IPS DF 4.7 (cell line): ENCODE measurements around the gene TSHZ2.
"Not testable (repeated sequence)": the region's sequence is repeated elsewhere in the genome, so short reads cannot be mapped to it uniquely, and the experiment has no call there.

Experiments
- DNase-seq: peaks from one replicate; pipeline ENCODE4 v3.0.0-alpha.2; 2013; ENCODE audit warnings: low spot score; ENCODE audit errors: extremely low read depth

The TSHZ2 gene

GRCh38 chr20:53337390-53338101 lies 365.4 kb downstream of the TSHZ2 start:
- DNase-seq = no peak

DNA sequence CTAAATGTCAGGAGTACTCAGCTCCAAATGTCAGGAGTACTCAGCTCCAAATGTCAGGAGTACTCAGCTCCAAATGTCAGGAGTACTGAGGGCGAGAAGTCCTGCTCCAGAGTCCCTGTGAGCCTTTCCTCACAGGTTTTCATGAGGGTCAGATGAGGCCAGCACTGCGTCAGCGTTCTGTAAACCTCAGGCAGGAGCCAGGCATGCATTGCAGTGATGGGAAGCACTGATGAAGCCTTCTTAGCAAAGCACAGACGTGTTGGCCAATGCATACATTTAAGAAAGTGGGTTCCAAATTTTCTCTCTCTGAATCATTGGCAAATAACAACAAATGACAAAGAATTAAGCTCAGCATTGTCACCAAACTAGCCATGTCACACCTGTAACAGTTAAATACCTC lies 366.6 kb downstream of the TSHZ2 start:
- DNase-seq = no peak

- DNase-seq = no peak
Measured at GRCh38 chr20:53342429-53342828, 370.3 kb downstream of the TSHZ2 start.

- DNase-seq = no peak
Measured at GRCh38 chr20:53343448-53343847, 371.3 kb downstream of the TSHZ2 start.

GRCh38 chr20:53344891-53345290 lies 372.7 kb downstream of the TSHZ2 start:
- no peak for DNase-seq

DNA sequence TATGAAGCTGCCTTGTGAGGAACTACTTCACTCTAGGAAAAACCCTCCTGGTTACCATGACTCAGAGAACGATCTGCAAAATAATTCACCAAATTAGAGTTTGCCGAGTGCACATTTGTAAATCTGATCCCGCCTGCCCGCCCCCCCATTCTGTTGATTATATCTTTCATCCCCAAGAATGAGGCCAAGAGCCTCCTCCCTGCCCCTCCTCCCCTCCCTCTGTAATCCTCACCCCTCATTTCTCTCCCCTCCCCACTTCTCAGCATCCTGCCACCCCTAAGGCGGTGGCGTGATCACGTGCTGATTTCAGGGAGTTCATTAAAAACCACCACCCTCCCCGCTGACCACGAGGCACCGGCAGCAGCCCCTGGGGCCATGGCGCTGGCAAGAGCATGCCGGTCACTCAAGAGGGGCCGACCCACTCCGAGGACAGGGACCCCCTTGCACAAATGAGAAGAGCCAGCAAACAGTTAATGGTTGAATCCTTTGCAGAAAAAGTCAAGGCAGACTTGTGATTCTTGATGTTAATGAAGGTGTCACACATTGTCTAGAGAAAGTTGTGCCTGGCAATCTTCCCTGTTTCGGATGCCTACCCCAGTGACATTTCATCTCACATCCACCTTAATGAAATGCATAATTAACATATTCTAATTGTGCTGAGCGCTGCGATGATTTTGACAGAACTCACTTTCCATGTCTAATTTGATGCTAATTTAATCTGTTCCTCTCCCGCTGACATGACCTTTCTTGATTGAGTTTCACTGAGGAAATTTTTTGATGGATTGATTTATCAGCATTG lies 373.6 kb downstream of the TSHZ2 start:
- DNase-seq = no peak

GRCh38 chr20:53346335-53346648 lies 374.1 kb downstream of the TSHZ2 start:
- DNase-seq = no peak

GRCh38 chr20:53349730-53350129 lies 377.6 kb downstream of the TSHZ2 start:
- DNase-seq = no peak

- no peak for DNase-seq
Measured at GRCh38 chr20:53352727-53353440, 380.7 kb downstream of the TSHZ2 start.

- no peak for DNase-seq
Measured at GRCh38 chr20:53354314-53354713, 382.2 kb downstream of the TSHZ2 start.

DNA sequence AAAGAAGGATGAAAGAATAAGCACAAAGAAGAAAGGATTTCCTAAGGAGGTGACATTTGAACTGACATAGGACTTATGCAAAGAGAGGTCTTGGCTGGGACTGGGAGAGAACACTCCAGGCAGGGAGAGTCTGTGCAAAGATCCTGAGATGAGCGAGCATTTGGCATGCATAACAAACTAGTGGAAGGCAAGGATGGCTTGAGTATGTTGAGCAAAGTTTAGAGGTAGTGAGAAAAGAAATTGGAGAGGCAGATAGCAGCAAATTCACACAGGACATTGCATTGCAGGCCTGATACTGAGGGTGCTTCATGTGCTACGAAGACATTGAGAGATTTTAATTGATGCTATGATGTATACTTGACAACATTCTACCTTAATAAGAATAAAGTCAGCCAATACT lies 383.6 kb downstream of the TSHZ2 start:
- DNase-seq = no peak

GRCh38 chr20:53359425-53359824 lies 387.3 kb downstream of the TSHZ2 start:
- DNase-seq = no peak

- no peak for DNase-seq
Measured at GRCh38 chr20:53360852-53361251, 388.7 kb downstream of the TSHZ2 start.

DNA sequence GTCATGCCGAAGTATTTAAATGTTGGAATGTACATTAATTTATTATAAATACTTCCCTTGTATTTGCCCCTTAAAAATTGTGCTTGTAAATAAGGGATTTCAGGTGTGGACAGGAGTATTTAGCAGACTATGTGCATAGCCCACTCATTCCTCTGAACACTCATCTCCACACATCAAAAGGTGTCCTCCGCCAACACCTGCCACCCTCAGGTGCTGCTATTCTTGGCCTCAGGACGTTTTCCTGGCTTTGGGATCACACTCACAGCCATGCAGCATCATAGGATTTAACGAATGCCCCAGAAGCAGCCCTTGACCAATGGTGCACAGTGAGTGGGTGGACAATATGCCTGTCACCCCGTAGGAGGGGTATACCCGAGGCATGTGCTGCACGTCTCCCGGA lies 390.6 kb downstream of the TSHZ2 start:
- DNase-seq = no peak

DNA sequence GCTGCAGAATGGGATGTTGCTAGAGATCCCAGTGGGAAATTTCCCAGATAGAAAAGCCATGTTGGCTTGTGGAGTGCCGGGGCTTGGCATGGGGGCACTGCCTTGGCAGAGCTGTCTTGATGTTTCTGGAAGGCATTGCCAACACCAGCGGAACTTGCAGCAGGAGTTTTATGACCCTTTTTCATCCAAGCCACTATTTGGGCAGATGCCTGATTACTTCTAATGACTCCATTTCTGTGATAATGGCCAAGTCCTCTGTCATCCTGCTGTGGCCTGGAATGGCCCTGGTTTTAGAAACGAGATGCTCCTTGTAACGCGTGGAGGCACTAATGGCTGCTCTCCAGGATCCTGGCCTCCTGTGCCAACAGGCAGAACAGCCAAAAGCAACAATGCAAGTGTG lies 392.5 kb downstream of the TSHZ2 start:
- no peak for DNase-seq

GRCh38 chr20:53365076-53365475 lies 392.9 kb downstream of the TSHZ2 start:
- DNase-seq = no peak

DNA sequence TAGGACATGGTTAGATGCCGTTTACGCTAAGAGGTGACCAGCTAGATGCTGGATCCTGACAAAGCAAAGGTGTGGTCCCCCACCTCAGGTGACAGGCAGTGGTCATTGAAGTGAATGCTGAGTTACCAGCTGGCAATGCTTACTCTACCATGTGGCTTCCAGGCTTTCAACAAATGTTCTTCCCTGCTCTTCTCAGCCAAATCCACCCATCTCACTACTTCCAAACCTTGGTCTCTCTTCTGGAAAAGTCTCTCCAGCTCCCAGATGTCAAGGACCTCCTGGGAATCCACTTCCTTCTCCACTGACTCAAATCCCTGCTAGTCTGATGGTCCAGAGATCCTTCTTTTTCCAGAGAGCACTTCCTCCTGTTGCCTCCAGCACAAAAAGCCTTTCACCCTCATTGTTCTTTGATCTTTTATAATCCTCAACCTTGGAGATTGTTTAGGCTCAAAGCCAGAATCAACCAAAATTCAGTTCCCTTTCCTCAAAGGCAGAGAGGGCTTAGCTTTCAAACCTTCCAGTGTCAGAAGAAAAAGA lies 393.4 kb downstream of the TSHZ2 start:
- no peak for DNase-seq

GRCh38 chr20:53366928-53367327 lies 394.8 kb downstream of the TSHZ2 start:
- not testable (repeated sequence) for DNase-seq

DNA sequence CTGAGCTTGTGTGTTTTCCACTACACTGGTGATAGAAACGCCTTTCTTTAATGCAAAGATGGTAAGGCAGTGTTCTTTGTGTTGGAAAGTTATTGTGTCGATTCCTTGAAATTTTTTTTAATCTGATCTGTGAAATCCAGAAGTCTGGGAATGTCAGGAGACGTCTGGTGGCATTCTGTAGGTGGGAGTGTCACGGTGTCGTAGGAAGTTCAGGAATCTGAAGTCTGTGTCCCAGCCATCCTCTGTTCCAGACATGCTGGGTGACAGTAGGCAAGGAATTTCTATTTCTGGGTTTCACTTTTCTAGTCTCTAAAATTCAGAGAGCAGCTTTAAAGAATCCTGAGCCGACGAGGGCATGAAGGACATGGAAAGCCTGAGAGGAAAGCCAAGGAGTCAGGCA lies 397.7 kb downstream of the TSHZ2 start:
- DNase-seq = no peak

DNA sequence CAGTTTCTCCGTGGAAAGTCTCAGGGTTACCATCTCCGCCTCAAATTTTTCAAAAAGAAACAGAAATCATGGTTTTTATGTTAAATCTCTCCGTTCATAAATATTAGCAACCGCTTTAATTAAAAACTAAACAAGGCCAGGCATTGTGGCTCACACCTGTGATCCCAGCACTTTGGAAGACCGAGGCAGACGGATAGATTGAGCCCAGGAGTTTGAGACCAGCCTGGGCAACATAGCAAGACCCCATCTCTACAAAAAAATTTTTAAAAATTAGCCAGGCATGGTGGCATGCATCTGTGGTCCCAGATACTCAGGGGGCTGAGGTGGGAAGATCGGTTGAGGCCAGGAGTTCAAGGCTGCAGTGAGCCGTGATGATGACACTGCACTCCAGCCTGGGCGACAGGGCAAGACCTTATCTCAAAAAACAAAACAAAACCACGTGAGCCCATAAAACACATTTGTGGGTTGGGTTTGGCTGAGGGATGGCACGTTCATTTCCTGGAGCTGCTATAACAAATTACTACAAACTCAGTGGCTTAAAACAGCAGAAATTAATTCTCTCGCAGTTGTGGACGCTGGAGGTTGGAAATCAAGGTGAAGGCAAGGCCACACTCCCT lies 398.3 kb downstream of the TSHZ2 start:
- no peak for DNase-seq

GRCh38 chr20:53371216-53371615 lies 399.1 kb downstream of the TSHZ2 start:
- no peak for DNase-seq

DNA sequence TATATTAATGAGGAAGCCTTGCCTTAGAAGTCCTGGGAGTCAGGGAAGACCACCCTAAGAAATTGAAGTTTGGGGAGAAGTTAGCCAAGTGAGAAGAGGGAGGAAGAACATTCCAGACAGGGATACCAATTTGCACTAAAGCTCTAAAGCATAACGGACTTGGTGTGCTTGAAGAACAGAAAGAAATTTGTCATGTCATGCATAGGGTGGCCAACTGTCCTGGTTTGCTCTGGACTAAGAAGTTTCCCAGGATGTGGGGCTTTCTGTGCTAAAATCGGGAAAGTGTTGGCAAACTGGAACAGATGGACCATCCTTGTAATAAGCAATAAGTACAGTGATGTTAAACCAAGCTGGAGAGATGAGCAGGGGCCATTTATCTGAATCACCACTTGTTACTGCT lies 403.9 kb downstream of the TSHZ2 start:
- DNase-seq = no peak
